CMK (cell line): ENCODE results near the gene SLC44A4.
"Not testable (repeated sequence)": the region's sequence is repeated elsewhere in the genome, so short reads cannot be mapped to it uniquely, and the experiment has no call there.

Source experiments
- DNase-seq: peaks from one replicate; pipeline ENCODE4 v3.0.0-alpha.2; 2010; ENCODE audit warnings: low read depth

The SLC44A4 gene

GRCh38 chr6:31827286-31828079, 51.3 kb downstream of the SLC44A4 start, which contains the start of gene HSPA1B:
Gene HSPA1B (plus strand): TSS chr6:31827738. CDS start chr6:31827951, 213 bp downstream.
- peak; percentile 98 for DNase-seq

- DNase-seq = no peak
Measured at GRCh38 chr6:31826793-31827285, 52.0 kb downstream of the SLC44A4 start.

GRCh38 chr6:31825553-31825952, 53.2 kb downstream of the SLC44A4 start:
- DNase-seq = no peak

GRCh38 chr6:31823592-31824196, 55.1 kb downstream of the SLC44A4 start:
- DNase-seq = not testable (repeated sequence)

GRCh38 chr6:31822036-31822821, 56.6 kb downstream of the SLC44A4 start:
- peak; percentile 67 for DNase-seq

GRCh38 chr6:31821301-31822035, 57.3 kb downstream of the SLC44A4 start:
- no peak for DNase-seq

GRCh38 chr6:31820399-31820798, 58.4 kb downstream of the SLC44A4 start:
- DNase-seq = not testable (repeated sequence)

- no peak for DNase-seq
Measured at GRCh38 chr6:31819871-31820299, 58.9 kb downstream of the SLC44A4 start.

- not testable (repeated sequence) for DNase-seq
Measured at GRCh38 chr6:31817929-31818511, 60.8 kb downstream of the SLC44A4 start.

GRCh38 chr6:31817133-31817928, 61.5 kb downstream of the SLC44A4 start:
- DNase-seq = not testable (repeated sequence)

GRCh38 chr6:31815025-31815838, 63.6 kb downstream of the SLC44A4 start, which contains the start of the genes HSPA1A and HSPA1L:
Gene HSPA1A (plus strand): TSS chr6:31815543. CDS start chr6:31815757, 214 bp downstream.
Gene HSPA1L (minus strand): TSS chr6:31815283. CDS start chr6:31811972, 3,311 bp downstream.
- DNase-seq = no peak

GRCh38 chr6:31814677-31815024, 64.1 kb downstream of the SLC44A4 start:
- DNase-seq = no peak

GRCh38 chr6:31813465-31813849, 65.3 kb downstream of the SLC44A4 start:
- no peak for DNase-seq
